ENCODE results near the gene GLS. TPM values are rescaled to one million over a fixed set of nuclear protein-coding genes. Genes with fewer than 3 reads are reported as not detected.

GLS gene
- total RNA-seq, 1 experiment from 2014 or later = 94.0 TPM

GRCh38 chr2:190972846-190973245, 92.2 kb downstream of the GLS start:
- peaks cover 20% of the 10 kb centered on the region for H3K36me3 ChIP-seq (replicated peaks; ENCODE audit: control insufficient read depth, insufficient read depth, low read length)
- DNase-seq = no peak

GRCh38 chr2:190973262-190973661, 92.6 kb downstream of the GLS start:
- DNase-seq = no peak
- H3K4me3 ChIP-seq (ENCODE audit: insufficient read depth, low read depth, low read length) = no peak overlapping the region
- H3K36me3 ChIP-seq (replicated peaks; ENCODE audit: control insufficient read depth, insufficient read depth, low read length) = peaks cover 21% of the 10 kb centered on the region
- H3K27me3 ChIP-seq (ENCODE audit: control insufficient read depth, insufficient read depth, low read length) = no peaks in the 10 kb centered on the region

More at GRCh38 chr2:190972846-190973245, 92.2 kb downstream of the GLS start:
- Histone ChIP-seq H3K4me3 (ENCODE audit: insufficient read depth, low read depth, low read length) (no peak overlapping the region), H3K27me3 (ENCODE audit: control insufficient read depth, insufficient read depth, low read length) (no peaks in the 10 kb centered on the region)

GRCh38 chr2:190973726-190974628, 93.4 kb downstream of the GLS start:
- no peak for DNase-seq
- Histone ChIP-seq H3K27me3 (ENCODE audit: control insufficient read depth, insufficient read depth, low read length) (no peaks in the 10 kb centered on the region), H3K4me3 (ENCODE audit: insufficient read depth, low read depth, low read length) (no peak overlapping the region), H3K36me3 (replicated peaks; ENCODE audit: control insufficient read depth, insufficient read depth, low read length) (peaks cover 25% of the 10 kb centered on the region)

GRCh38 chr2:190974629-190975361, 94.2 kb downstream of the GLS start:
- Histone ChIP-seq H3K27me3 (ENCODE audit: control insufficient read depth, insufficient read depth, low read length) (no peaks in the 10 kb centered on the region), H3K36me3 (replicated peaks; ENCODE audit: control insufficient read depth, insufficient read depth, low read length) (peaks cover 25% of the 10 kb centered on the region), H3K4me3 (ENCODE audit: insufficient read depth, low read depth, low read length) (no peak overlapping the region)
- DNase-seq = no peak

GRCh38 chr2:190976521-190976920, 95.9 kb downstream of the GLS start:
- peaks cover 22% of the 10 kb centered on the region for H3K36me3 ChIP-seq (replicated peaks; ENCODE audit: control insufficient read depth, insufficient read depth, low read length)
- DNase-seq = no peak
- no peak overlapping the region for H3K4me3 ChIP-seq (ENCODE audit: insufficient read depth, low read depth, low read length)
- H3K27me3 ChIP-seq (ENCODE audit: control insufficient read depth, insufficient read depth, low read length) = no peaks in the 10 kb centered on the region

GRCh38 chr2:190977505-190977904, 96.9 kb downstream of the GLS start:
- Histone ChIP-seq H3K4me3 (ENCODE audit: insufficient read depth, low read depth, low read length) (no peak overlapping the region), H3K36me3 (replicated peaks; ENCODE audit: control insufficient read depth, insufficient read depth, low read length) (peaks cover 24% of the 10 kb centered on the region), H3K27me3 (ENCODE audit: control insufficient read depth, insufficient read depth, low read length) (no peaks in the 10 kb centered on the region)
- no peak for DNase-seq

- no peak overlapping the region for H3K4me3 ChIP-seq (ENCODE audit: insufficient read depth, low read depth, low read length)
- no peak for DNase-seq
- no peaks in the 10 kb centered on the region for H3K27me3 ChIP-seq (ENCODE audit: control insufficient read depth, insufficient read depth, low read length)
- H3K36me3 ChIP-seq (replicated peaks; ENCODE audit: control insufficient read depth, insufficient read depth, low read length) = peaks cover 32% of the 10 kb centered on the region
These were observed 97.9 kb downstream of the GLS start for GRCh38 chr2:190978389-190979053.

- Histone ChIP-seq H3K4me3 (ENCODE audit: insufficient read depth, low read depth, low read length) (no peak overlapping the region), H3K36me3 (replicated peaks; ENCODE audit: control insufficient read depth, insufficient read depth, low read length) (peaks cover 34% of the 10 kb centered on the region), H3K27me3 (ENCODE audit: control insufficient read depth, insufficient read depth, low read length) (no peaks in the 10 kb centered on the region)
- DNase-seq = no peak
These were observed 99.4 kb downstream of the GLS start for GRCh38 chr2:190979906-190980629.

GRCh38 chr2:190980630-190981209, 100.1 kb downstream of the GLS start:
- Histone ChIP-seq H3K36me3 (replicated peaks; ENCODE audit: control insufficient read depth, insufficient read depth, low read length) (peaks cover 37% of the 10 kb centered on the region), H3K4me3 (ENCODE audit: insufficient read depth, low read depth, low read length) (no peak overlapping the region), H3K27me3 (ENCODE audit: control insufficient read depth, insufficient read depth, low read length) (no peaks in the 10 kb centered on the region)
- no peak for DNase-seq

GRCh38 chr2:190981333-190981732, 100.7 kb downstream of the GLS start:
- no peaks in the 10 kb centered on the region for H3K27me3 ChIP-seq (ENCODE audit: control insufficient read depth, insufficient read depth, low read length)
- no peak for DNase-seq
- peaks cover 36% of the 10 kb centered on the region for H3K36me3 ChIP-seq (replicated peaks; ENCODE audit: control insufficient read depth, insufficient read depth, low read length)
- no peak overlapping the region for H3K4me3 ChIP-seq (ENCODE audit: insufficient read depth, low read depth, low read length)

- no peak overlapping the region for H3K4me3 ChIP-seq (ENCODE audit: insufficient read depth, low read depth, low read length)
- peaks cover 33% of the 10 kb centered on the region for H3K36me3 ChIP-seq (replicated peaks; ENCODE audit: control insufficient read depth, insufficient read depth, low read length)
- H3K27me3 ChIP-seq (ENCODE audit: control insufficient read depth, insufficient read depth, low read length) = no peaks in the 10 kb centered on the region
- no peak for DNase-seq
These were observed 101.1 kb downstream of the GLS start for GRCh38 chr2:190981733-190982132.

GRCh38 chr2:190982262-190983034, 101.8 kb downstream of the GLS start:
- DNase-seq = no peak
- H3K27me3 ChIP-seq (ENCODE audit: control insufficient read depth, insufficient read depth, low read length) = no peaks in the 10 kb centered on the region
- H3K36me3 ChIP-seq (replicated peaks; ENCODE audit: control insufficient read depth, insufficient read depth, low read length) = peaks cover 32% of the 10 kb centered on the region
- no peak overlapping the region for H3K4me3 ChIP-seq (ENCODE audit: insufficient read depth, low read depth, low read length)

GRCh38 chr2:190984595-190984994, 104.0 kb downstream of the GLS start:
- no peak overlapping the region for H3K4me3 ChIP-seq (ENCODE audit: insufficient read depth, low read depth, low read length)
- no peaks in the 10 kb centered on the region for H3K27me3 ChIP-seq (ENCODE audit: control insufficient read depth, insufficient read depth, low read length)
- H3K36me3 ChIP-seq (replicated peaks; ENCODE audit: control insufficient read depth, insufficient read depth, low read length) = peaks cover 33% of the 10 kb centered on the region
- no peak for DNase-seq
